ENCODE data around the gene POLR2A. TPM values are rescaled to one million over a fixed set of nuclear protein-coding genes. Genes with fewer than 3 reads are reported as not detected.
A peak's percentile ranks its signal among the peaks of the same experiment; 100 is the strongest.

The POLR2A gene
- total RNA-seq, 1 donor = 74.1 TPM

- no peak for DNase-seq (ENCODE audit: low read depth)
- TF ChIP-seq, protein P1, sequence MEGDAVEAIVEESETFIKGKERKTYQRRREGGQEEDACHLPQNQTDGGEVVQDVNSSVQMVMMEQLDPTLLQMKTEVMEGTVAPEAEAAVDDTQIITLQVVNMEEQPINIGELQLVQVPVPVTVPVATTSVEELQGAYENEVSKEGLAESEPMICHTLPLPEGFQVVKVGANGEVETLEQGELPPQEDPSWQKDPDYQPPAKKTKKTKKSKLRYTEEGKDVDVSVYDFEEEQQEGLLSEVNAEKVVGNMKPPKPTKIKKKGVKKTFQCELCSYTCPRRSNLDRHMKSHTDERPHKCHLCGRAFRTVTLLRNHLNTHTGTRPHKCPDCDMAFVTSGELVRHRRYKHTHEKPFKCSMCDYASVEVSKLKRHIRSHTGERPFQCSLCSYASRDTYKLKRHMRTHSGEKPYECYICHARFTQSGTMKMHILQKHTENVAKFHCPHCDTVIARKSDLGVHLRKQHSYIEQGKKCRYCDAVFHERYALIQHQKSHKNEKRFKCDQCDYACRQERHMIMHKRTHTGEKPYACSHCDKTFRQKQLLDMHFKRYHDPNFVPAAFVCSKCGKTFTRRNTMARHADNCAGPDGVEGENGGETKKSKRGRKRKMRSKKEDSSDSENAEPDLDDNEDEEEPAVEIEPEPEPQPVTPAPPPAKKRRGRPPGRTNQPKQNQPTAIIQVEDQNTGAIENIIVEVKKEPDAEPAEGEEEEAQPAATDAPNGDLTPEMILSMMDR (IDR thresholded peaks at IDR 0.05; ENCODE audit: insufficient read depth, low read length) = no peak
- H3K4me3 ChIP-seq (ENCODE audit: low read depth, low read length) = no peak overlapping the region
These were observed 13.1 kb downstream of the POLR2A start for GRCh38 chr17:7497228-7497627.

GRCh38 chr17:7497636-7498035 lies 13.5 kb downstream of the POLR2A start:
- no peak for DNase-seq (ENCODE audit: low read depth)
- no peak overlapping the region for H3K4me3 ChIP-seq (ENCODE audit: low read depth, low read length)
- TF ChIP-seq, protein P1 (IDR thresholded peaks at IDR 0.05; ENCODE audit: insufficient read depth, low read length) = no peak

- no peak for DNase-seq (ENCODE audit: low read depth)
- H3K4me3 ChIP-seq (ENCODE audit: low read depth, low read length) = no peak overlapping the region
- TF ChIP-seq, protein P1 (IDR thresholded peaks at IDR 0.05; ENCODE audit: insufficient read depth, low read length) = no peak
These were observed 15.0 kb downstream of the POLR2A start for GRCh38 chr17:7499161-7499560.

GRCh38 chr17:7501729-7502128 lies 17.6 kb downstream of the POLR2A start:
- DNase-seq (ENCODE audit: low read depth) = no peak
- TF ChIP-seq, protein P1 (IDR thresholded peaks at IDR 0.05; ENCODE audit: insufficient read depth, low read length) = no peak
- no peak overlapping the region for H3K4me3 ChIP-seq (ENCODE audit: low read depth, low read length)

DNA sequence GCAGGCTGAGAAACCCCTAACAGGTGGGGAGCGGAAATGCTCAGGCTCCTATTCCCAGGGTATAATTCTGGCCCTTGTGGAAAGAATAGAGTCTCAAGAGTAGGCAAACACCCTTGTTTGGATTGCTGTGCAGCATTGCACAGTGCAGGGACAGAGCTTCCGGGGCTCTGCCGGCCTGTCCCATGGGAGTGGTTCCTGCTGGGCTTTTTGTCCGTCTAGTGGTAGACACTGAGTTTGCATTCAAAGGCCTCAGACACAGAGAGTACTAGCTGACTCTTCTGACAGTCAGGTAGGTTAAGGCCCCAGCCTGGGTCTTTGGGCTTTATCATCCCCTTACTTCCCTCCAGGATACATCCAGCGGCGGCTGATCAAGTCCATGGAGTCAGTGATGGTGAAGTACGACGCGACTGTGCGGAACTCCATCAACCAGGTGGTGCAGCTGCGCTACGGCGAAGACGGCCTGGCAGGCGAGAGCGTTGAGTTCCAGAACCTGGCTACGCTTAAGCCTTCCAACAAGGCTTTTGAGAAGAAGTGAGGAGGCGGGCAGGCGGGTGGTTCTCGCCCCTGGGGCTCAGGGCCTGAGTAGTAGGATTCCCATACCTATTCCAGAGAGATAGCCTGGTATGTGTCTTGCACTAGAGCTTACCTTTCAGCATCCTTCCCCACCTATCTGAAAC lies 18.1 kb downstream of the POLR2A start:
- no peak overlapping the region for H3K4me3 ChIP-seq (ENCODE audit: low read depth, low read length)
- TF ChIP-seq, protein P1 (IDR thresholded peaks at IDR 0.05; ENCODE audit: insufficient read depth, low read length) = no peak
- DNase-seq (ENCODE audit: low read depth) = no peak

GRCh38 chr17:7502987-7503386 lies 18.8 kb downstream of the POLR2A start:
- TF ChIP-seq, protein P1 (IDR thresholded peaks at IDR 0.05; ENCODE audit: insufficient read depth, low read length) = peak; percentile 24
- H3K4me3 ChIP-seq (ENCODE audit: low read depth, low read length) = no peak overlapping the region
- DNase-seq (ENCODE audit: low read depth) = no peak

- TF ChIP-seq, protein P1 (IDR thresholded peaks at IDR 0.05; ENCODE audit: insufficient read depth, low read length) = no peak
These were observed 19.4 kb downstream of the POLR2A start for GRCh38 chr17:7503521-7503920.

More at GRCh38 chr17:7503521-7503920, 19.4 kb downstream of the POLR2A start:
- no peak overlapping the region for H3K4me3 ChIP-seq (ENCODE audit: low read depth, low read length)
- no peak for DNase-seq (ENCODE audit: low read depth)

Data from fibroblast of the aortic adventitia (primary cell).